ENCODE measurements around the gene STMP1. TPM values are rescaled to one million over a fixed set of nuclear protein-coding genes. Genes with fewer than 3 reads are reported as not detected.

The STMP1 gene
- total and polyA plus RNA-seq, 2 of the 8 experiments (the other 6 are each of a cell fraction or from before 2014, with no cell fraction given) = 22.7 to 36.7 TPM

DNA sequence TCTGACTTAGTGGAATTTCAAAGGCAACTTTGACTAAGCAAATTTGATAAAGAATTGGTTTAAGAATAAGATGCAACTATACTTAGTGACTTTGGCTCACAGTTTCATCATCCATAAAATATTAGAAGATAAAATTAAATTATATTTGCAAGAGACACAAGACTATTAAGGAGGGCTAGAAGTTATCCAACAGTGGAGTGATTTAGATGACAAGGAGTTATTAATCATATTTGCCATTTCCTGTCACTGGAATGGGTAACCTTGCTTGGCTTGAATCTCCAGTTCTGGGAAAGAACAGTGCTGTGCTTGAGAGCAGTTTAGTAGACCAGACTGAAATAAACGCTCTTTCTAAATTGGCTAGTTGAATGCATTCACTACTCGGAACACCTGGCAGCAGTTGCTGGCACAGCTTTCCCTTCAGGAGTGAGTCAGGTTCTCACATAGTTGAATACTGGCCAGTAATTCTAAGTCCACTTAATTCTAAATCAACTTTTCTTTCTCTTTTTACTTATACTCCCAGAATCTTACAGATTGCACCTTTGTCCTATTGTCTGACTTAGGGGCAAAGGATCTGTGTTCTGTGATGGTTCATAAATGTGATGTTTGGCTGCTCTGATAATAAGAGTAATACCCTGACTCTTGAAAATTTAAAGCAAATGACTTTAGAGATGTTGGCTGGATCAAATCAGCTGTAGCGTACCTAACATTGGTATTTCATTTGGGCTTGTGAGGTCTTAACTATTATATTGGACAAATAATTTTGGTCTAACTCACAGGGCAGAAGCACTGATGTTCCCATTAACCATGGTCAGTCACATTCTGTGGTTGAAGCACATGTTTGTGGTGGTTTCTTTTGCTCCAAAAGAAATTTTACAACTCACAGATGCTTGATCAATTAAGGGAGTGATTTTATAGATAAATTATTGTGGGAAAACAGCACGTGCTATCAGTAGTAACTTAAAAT lies 16.6 kb downstream of the STMP1 start (continued):
- TF ChIP-seq, protein P1, sequence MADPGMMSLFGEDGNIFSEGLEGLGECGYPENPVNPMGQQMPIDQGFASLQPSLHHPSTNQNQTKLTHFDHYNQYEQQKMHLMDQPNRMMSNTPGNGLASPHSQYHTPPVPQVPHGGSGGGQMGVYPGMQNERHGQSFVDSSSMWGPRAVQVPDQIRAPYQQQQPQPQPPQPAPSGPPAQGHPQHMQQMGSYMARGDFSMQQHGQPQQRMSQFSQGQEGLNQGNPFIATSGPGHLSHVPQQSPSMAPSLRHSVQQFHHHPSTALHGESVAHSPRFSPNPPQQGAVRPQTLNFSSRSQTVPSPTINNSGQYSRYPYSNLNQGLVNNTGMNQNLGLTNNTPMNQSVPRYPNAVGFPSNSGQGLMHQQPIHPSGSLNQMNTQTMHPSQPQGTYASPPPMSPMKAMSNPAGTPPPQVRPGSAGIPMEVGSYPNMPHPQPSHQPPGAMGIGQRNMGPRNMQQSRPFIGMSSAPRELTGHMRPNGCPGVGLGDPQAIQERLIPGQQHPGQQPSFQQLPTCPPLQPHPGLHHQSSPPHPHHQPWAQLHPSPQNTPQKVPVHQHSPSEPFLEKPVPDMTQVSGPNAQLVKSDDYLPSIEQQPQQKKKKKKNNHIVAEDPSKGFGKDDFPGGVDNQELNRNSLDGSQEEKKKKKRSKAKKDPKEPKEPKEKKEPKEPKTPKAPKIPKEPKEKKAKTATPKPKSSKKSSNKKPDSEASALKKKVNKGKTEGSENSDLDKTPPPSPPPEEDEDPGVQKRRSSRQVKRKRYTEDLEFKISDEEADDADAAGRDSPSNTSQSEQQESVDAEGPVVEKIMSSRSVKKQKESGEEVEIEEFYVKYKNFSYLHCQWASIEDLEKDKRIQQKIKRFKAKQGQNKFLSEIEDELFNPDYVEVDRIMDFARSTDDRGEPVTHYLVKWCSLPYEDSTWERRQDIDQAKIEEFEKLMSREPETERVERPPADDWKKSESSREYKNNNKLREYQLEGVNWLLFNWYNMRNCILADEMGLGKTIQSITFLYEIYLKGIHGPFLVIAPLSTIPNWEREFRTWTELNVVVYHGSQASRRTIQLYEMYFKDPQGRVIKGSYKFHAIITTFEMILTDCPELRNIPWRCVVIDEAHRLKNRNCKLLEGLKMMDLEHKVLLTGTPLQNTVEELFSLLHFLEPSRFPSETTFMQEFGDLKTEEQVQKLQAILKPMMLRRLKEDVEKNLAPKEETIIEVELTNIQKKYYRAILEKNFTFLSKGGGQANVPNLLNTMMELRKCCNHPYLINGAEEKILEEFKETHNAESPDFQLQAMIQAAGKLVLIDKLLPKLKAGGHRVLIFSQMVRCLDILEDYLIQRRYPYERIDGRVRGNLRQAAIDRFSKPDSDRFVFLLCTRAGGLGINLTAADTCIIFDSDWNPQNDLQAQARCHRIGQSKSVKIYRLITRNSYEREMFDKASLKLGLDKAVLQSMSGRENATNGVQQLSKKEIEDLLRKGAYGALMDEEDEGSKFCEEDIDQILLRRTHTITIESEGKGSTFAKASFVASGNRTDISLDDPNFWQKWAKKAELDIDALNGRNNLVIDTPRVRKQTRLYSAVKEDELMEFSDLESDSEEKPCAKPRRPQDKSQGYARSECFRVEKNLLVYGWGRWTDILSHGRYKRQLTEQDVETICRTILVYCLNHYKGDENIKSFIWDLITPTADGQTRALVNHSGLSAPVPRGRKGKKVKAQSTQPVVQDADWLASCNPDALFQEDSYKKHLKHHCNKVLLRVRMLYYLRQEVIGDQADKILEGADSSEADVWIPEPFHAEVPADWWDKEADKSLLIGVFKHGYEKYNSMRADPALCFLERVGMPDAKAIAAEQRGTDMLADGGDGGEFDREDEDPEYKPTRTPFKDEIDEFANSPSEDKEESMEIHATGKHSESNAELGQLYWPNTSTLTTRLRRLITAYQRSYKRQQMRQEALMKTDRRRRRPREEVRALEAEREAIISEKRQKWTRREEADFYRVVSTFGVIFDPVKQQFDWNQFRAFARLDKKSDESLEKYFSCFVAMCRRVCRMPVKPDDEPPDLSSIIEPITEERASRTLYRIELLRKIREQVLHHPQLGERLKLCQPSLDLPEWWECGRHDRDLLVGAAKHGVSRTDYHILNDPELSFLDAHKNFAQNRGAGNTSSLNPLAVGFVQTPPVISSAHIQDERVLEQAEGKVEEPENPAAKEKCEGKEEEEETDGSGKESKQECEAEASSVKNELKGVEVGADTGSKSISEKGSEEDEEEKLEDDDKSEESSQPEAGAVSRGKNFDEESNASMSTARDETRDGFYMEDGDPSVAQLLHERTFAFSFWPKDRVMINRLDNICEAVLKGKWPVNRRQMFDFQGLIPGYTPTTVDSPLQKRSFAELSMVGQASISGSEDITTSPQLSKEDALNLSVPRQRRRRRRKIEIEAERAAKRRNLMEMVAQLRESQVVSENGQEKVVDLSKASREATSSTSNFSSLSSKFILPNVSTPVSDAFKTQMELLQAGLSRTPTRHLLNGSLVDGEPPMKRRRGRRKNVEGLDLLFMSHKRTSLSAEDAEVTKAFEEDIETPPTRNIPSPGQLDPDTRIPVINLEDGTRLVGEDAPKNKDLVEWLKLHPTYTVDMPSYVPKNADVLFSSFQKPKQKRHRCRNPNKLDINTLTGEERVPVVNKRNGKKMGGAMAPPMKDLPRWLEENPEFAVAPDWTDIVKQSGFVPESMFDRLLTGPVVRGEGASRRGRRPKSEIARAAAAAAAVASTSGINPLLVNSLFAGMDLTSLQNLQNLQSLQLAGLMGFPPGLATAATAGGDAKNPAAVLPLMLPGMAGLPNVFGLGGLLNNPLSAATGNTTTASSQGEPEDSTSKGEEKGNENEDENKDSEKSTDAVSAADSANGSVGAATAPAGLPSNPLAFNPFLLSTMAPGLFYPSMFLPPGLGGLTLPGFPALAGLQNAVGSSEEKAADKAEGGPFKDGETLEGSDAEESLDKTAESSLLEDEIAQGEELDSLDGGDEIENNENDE (IDR thresholded peaks at IDR 0.05; ENCODE audit: insufficient replicate concordance, low read length) = no peak
- TF ChIP-seq RNF2 (IDR thresholded peaks at IDR 0.05; ENCODE audit: borderline replicate concordance, low read depth, low read length, missing control alignments, poor library complexity, severe bottlenecking) (no peak), SUZ12 (IDR thresholded peaks at IDR 0.05; ENCODE audit: low read length) (no peak), CBX5 (IDR thresholded peaks at IDR 0.05; ENCODE audit: low read depth, low read length) (no peak), GTF2F1 (IDR thresholded peaks at IDR 0.05; ENCODE audit: borderline replicate concordance, low read depth, low read length) (no peak), SP2 (IDR thresholded peaks at IDR 0.05; ENCODE audit: low read length) (no peak), KDM5A (IDR thresholded peaks at IDR 0.05; ENCODE audit: low read length) (no peak), JUND (IDR thresholded peaks at IDR 0.05; ENCODE audit: low read length) (no peak)

All from H1 (cell line).